Right ventricle myocardium inferior (tissue), 1 donor: ENCODE data around the gene GLYR1. TPM values are rescaled to one million over a fixed set of nuclear protein-coding genes. Genes with fewer than 3 reads are reported as not detected.

Experiments
- ATAC-seq: fragments of 200-7000 bp; cut with Tn5 transposase; one replicate; pipeline ENCODE4 v1.9.1; 2020; ENCODE audit warnings: mild to moderate bottlenecking, moderate library complexity
- DNase-seq: peaks from one replicate; pipeline ENCODE4 v3.0.0; 2021; ENCODE audit errors: missing footprints
- intact Hi-C: fragments of 100-400 bp; cut with DNase I; formaldehyde crosslinking; loops from one replicate; pipeline ENCODE4 v1.11.0; 2022
- total RNA-seq: library from RNA; stranded (reverse); fragmentation: NEBNext Ultra II Directional; extraction: Animal tissue kit (Norgen Biotek cat#: 25700); gene quantifications from one replicate; pipeline ENCODE4 v1.2.1, GENCODE V29; 2021
- donor health status: DM: no; HTN: yes; CAD: no; lungs with severe emphysema.

GLYR1 gene
- total RNA-seq, 1 donor from 2014 or later: 88.8 TPM

GRCh38 chr16:4859900-4860255, 12.8 kb upstream of the GLYR1 start:
- intact Hi-C loops: loop anchor here (5.0 to 10.0 kb wide), 2 partner anchors 97 to 125 kb away; partner anchors contain the start of genes ANKS3, DNAAF8 and SEC14L5
- DNase-seq (no peak), ATAC-seq (no peak)

GRCh38 chr16:4859190-4859899, 12.3 kb upstream of the GLYR1 start:
- ATAC-seq: no peak
- intact Hi-C loops: loop anchor here (10.0 kb wide), 1 partner anchor 125 kb away; the partner anchor contains the start of genes ANKS3 and DNAAF8
- no peak for DNase-seq

GRCh38 chr16:4855804-4856203, 8.7 kb upstream of the GLYR1 start:
- intact Hi-C loops: loop anchor here (10.0 kb wide), 1 partner anchor 121 kb away; the partner anchor contains the start of genes ANKS3 and DNAAF8

GRCh38 chr16:4855371-4855770, 8.3 kb upstream of the GLYR1 start:
- DNase-seq (no peak), ATAC-seq (no peak)
- intact Hi-C loops: loop anchor here (10.0 kb wide), 1 partner anchor 121 kb away; the partner anchor contains the start of genes ANKS3 and DNAAF8

More at GRCh38 chr16:4855804-4856203, 8.7 kb upstream of the GLYR1 start:
- ATAC-seq (no peak), DNase-seq (no peak)

GRCh38 chr16:4852221-4852872, 5.3 kb upstream of the GLYR1 start:
- no peak for ATAC-seq
- DNase-seq: no peak
- intact Hi-C loops: loop anchor here (10.0 kb wide), 1 partner anchor 118 kb away; the partner anchor contains the start of genes ANKS3 and DNAAF8

GRCh38 chr16:4850211-4850610, 3.1 kb upstream of the GLYR1 start:
- DNase-seq: no peak
- ATAC-seq: no peak
- intact Hi-C loops: loop anchor here (10.0 kb wide), 1 partner anchor 115 kb away; the partner anchor contains the start of genes ANKS3 and DNAAF8

- peak; percentile 21 for ATAC-seq
- DNase-seq: peak; percentile 80
- intact Hi-C loops: loop anchor here (2.0 to 5.0 kb wide), 3 partner anchors 17 to 109 kb away; partner anchors contain the start of genes ROGDI and SEC14L5
Observed at GRCh38 chr16:4847774-4848587, 893 bp upstream of the GLYR1 start.

- intact Hi-C loops: loop anchor here (2.0 to 5.0 kb wide), 3 partner anchors 16 to 111 kb away; partner anchors contain the start of genes ROGDI and SEC14L5
- DNase-seq: peak; percentile 78
- peak; percentile 24 for ATAC-seq
Observed at GRCh38 chr16:4846503-4846900, 586 bp downstream of the GLYR1 start.

- DNase-seq (no peak), ATAC-seq (no peak)
- intact Hi-C loops: no loop called here
Observed at GRCh38 chr16:4840984-4841383, 6.1 kb downstream of the GLYR1 start.

GRCh38 chr16:4839942-4840341, 7.1 kb downstream of the GLYR1 start:
- no peak for ATAC-seq
- intact Hi-C loops: no loop called here
- no peak for DNase-seq

- no peak for DNase-seq
- no peak for ATAC-seq
- intact Hi-C loops: no loop called here
Observed at GRCh38 chr16:4837733-4838501, 9.2 kb downstream of the GLYR1 start.

- intact Hi-C loops: no loop called here
- no peak for ATAC-seq
- no peak for DNase-seq
Observed at GRCh38 chr16:4836727-4837126, 10.4 kb downstream of the GLYR1 start.

- no peak for DNase-seq
- intact Hi-C loops: no loop called here
- ATAC-seq: no peak
Observed at GRCh38 chr16:4833584-4833983, 13.5 kb downstream of the GLYR1 start.

GRCh38 chr16:4832698-4833343, 14.3 kb downstream of the GLYR1 start:
- intact Hi-C loops: no loop called here
- DNase-seq (no peak), ATAC-seq (no peak)

GRCh38 chr16:4831616-4832015, 15.5 kb downstream of the GLYR1 start:
- ATAC-seq (no peak), DNase-seq (no peak)
- intact Hi-C loops: loop anchor here (2.0 kb wide), 2 partner anchors 15 to 17 kb away; partner anchors contain the start of genes GLYR1 and UBN1

GRCh38 chr16:4830408-4830807, 16.7 kb downstream of the GLYR1 start:
- ATAC-seq (peak; percentile 12), DNase-seq (no peak)
- intact Hi-C loops: loop anchor here (2.0 kb wide), 2 partner anchors 16 kb away; partner anchors contain the start of genes GLYR1 and UBN1

- intact Hi-C loops: no loop called here
- no peak for DNase-seq
Observed at GRCh38 chr16:4828567-4829321, 18.3 kb downstream of the GLYR1 start.

More at GRCh38 chr16:4828567-4829321, 18.3 kb downstream of the GLYR1 start:
- peak; percentile 73 for ATAC-seq
